ENCODE measurements around the gene TNFSF8.
A peak's percentile ranks its signal among the peaks of the same experiment; 100 is the strongest.

TNFSF8 gene

GRCh38 chr9:114968671-114969070 is 38.3 kb upstream of the TNFSF8 start:
- Histone ChIP-seq H3K27me3 (ENCODE audit: control insufficient read depth, insufficient read depth, low read length) (no peaks in the 10 kb centered on the region), H3K79me2 (no peaks in the 10 kb centered on the region), H2AFZ (no peak overlapping the region), H3K36me3 (ENCODE audit: control insufficient read depth, insufficient read depth, low read length) (no peaks in the 10 kb centered on the region), H3K9ac (no peak overlapping the region), H3K9me3 (ENCODE audit: control insufficient read depth, low read length) (no peaks in the 10 kb centered on the region), H3K27ac (no peak overlapping the region), H3K4me2 (ENCODE audit: low read length) (no peak overlapping the region), H3K4me1 (no peaks in the 10 kb centered on the region), H3K4me3 (ENCODE audit: low read depth, low read length) (no peak overlapping the region)
- TF ChIP-seq CTCF (IDR thresholded peaks at IDR 0.05) = no peak

- Histone ChIP-seq H3K36me3 (ENCODE audit: control insufficient read depth, insufficient read depth, low read length) (no peaks in the 10 kb centered on the region), H3K4me3 (ENCODE audit: low read depth, low read length) (no peak overlapping the region), H3K9me3 (ENCODE audit: control insufficient read depth, low read length) (no peaks in the 10 kb centered on the region), H3K27ac (no peak overlapping the region), H3K9ac (no peak overlapping the region), H2AFZ (no peak overlapping the region), H3K27me3 (ENCODE audit: control insufficient read depth, insufficient read depth, low read length) (no peaks in the 10 kb centered on the region), H3K4me1 (no peaks in the 10 kb centered on the region), H3K4me2 (ENCODE audit: low read length) (no peak overlapping the region), H3K79me2 (no peaks in the 10 kb centered on the region)
- no peak for TF ChIP-seq CTCF (IDR thresholded peaks at IDR 0.05)
Measured at GRCh38 chr9:114965564-114965963, 35.2 kb upstream of the TNFSF8 start.

GRCh38 chr9:114962809-114963208 is 32.4 kb upstream of the TNFSF8 start:
- no peak overlapping the region for H3K27ac ChIP-seq
- H3K4me2 ChIP-seq (ENCODE audit: low read length) = no peak overlapping the region
- H3K4me1 ChIP-seq = no peaks in the 10 kb centered on the region
- no peak for TF ChIP-seq CTCF (IDR thresholded peaks at IDR 0.05)
- H3K36me3 ChIP-seq (ENCODE audit: control insufficient read depth, insufficient read depth, low read length) = no peaks in the 10 kb centered on the region
- no peak overlapping the region for H3K9ac ChIP-seq
- no peaks in the 10 kb centered on the region for H3K27me3 ChIP-seq (ENCODE audit: control insufficient read depth, insufficient read depth, low read length)
- no peaks in the 10 kb centered on the region for H3K79me2 ChIP-seq
- H2AFZ ChIP-seq = no peak overlapping the region
- H3K9me3 ChIP-seq (ENCODE audit: control insufficient read depth, low read length) = no peaks in the 10 kb centered on the region
- no peak overlapping the region for H3K4me3 ChIP-seq (ENCODE audit: low read depth, low read length)

GRCh38 chr9:114960276-114960675 is 29.9 kb upstream of the TNFSF8 start:
- no peaks in the 10 kb centered on the region for H3K4me1 ChIP-seq
- no peak overlapping the region for H3K4me2 ChIP-seq (ENCODE audit: low read length)
- no peak for TF ChIP-seq CTCF (IDR thresholded peaks at IDR 0.05)
- H3K4me3 ChIP-seq (ENCODE audit: low read depth, low read length) = no peak overlapping the region
- no peaks in the 10 kb centered on the region for H3K27me3 ChIP-seq (ENCODE audit: control insufficient read depth, insufficient read depth, low read length)
- no peaks in the 10 kb centered on the region for H3K9me3 ChIP-seq (ENCODE audit: control insufficient read depth, low read length)
- H3K79me2 ChIP-seq = no peaks in the 10 kb centered on the region
- no peaks in the 10 kb centered on the region for H3K36me3 ChIP-seq (ENCODE audit: control insufficient read depth, insufficient read depth, low read length)
- H2AFZ ChIP-seq = no peak overlapping the region
- H3K27ac ChIP-seq = no peak overlapping the region
- H3K9ac ChIP-seq = no peak overlapping the region

GRCh38 chr9:114958844-114959235 is 28.4 kb upstream of the TNFSF8 start:
- no peak for TF ChIP-seq CTCF (IDR thresholded peaks at IDR 0.05)
- no peaks in the 10 kb centered on the region for H3K36me3 ChIP-seq (ENCODE audit: control insufficient read depth, insufficient read depth, low read length)

More at GRCh38 chr9:114958844-114959235, 28.4 kb upstream of the TNFSF8 start:
- H3K27me3 ChIP-seq (ENCODE audit: control insufficient read depth, insufficient read depth, low read length) = no peaks in the 10 kb centered on the region
- H3K9me3 ChIP-seq (ENCODE audit: control insufficient read depth, low read length) = no peaks in the 10 kb centered on the region
- no peaks in the 10 kb centered on the region for H3K79me2 ChIP-seq
- no peak overlapping the region for H3K4me3 ChIP-seq (ENCODE audit: low read depth, low read length)
- no peaks in the 10 kb centered on the region for H3K4me1 ChIP-seq
- no peak overlapping the region for H3K9ac ChIP-seq
- peak overlapping the region; percentile 32 for H3K4me2 ChIP-seq (ENCODE audit: low read length)
- no peak overlapping the region for H3K27ac ChIP-seq
- no peak overlapping the region for H2AFZ ChIP-seq
